HG03103 (cell line): ENCODE data around the gene PDE3A.
"Not testable (repeated sequence)": the region's sequence is repeated elsewhere in the genome, so short reads cannot be mapped to it uniquely, and the experiment has no call there.

Experiments used
- ATAC-seq: cut with Tn5 transposase; IDR thresholded peaks from one replicate; pipeline ENCODE4 v1.9.1; 2021; ENCODE audit warnings: low read depth; ENCODE audit not compliant: unreplicated experiment

PDE3A gene

DNA sequence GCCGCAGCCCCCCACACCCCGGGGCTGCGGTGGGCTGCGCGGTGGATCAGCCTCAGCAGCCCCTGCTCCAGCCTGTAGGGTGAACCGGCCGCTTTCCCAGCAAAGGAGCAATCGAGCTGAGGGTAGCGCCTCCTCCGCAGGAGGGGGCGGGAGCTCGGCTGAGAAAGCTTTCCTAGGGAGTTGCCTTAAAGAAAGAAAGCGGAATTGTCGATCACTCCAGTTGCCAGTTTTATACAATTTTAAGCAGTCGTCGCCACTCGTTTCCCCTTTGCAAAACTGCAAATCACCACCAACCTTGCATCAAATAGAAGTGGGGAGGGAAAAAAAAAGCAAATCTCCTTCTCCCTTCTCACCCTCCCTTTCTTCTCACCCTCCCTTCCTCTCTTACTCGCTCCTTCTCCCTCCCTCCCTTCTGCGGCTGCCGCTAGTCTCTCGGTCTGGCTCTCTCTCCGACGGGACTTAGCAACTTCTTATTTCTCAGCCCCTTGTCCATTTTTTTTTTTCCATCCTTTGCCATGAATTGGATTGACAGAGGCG lies at the start of gene PDE3A:
Gene PDE3A, plus strand, starts transcription at position 424 of the 537 bp plus-strand sequence. CDS start 748 bp downstream, outside the sequence.
- ATAC-seq, result no peak

DNA sequence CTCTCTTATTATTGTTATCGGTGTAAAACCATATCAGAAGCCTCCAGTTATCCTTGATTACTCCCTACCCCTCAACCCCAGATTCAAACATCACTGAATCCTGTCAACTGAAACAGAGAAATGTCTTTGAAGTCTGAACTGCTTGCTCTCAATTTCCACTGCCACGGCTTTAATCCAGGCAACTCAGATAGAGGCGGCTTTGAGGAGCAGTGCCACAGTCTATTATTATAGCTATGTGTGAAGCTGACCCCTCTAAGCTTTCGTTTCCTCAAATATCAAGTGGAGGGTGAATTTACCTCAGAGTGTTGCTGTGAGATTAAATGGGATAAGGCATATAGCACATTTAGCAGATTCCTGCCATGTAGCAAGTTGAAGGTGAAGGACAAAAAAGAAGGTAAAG lies 49.0 kb upstream of the PDE3A start:
- ATAC-seq, result no peak

DNA sequence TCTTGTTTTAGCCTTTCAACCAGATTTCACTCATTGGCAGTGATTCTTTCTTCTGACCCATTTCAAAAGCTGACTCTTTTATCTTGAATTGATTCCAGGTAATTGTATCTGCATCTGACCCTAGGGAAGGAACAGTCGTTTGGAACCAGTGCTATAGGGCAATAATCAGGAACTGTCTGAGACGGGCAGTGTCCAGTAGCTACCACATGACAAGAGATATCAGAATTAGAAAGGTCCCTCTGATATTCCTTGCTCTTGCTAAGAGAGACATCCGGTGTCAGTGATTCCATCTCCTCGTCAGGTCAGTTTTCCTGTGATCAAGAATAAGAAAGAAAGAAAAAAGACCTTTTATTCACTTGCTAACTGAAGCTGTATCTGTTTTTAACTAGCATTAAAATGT lies 47.8 kb upstream of the PDE3A start:
- ATAC-seq, result no peak

DNA sequence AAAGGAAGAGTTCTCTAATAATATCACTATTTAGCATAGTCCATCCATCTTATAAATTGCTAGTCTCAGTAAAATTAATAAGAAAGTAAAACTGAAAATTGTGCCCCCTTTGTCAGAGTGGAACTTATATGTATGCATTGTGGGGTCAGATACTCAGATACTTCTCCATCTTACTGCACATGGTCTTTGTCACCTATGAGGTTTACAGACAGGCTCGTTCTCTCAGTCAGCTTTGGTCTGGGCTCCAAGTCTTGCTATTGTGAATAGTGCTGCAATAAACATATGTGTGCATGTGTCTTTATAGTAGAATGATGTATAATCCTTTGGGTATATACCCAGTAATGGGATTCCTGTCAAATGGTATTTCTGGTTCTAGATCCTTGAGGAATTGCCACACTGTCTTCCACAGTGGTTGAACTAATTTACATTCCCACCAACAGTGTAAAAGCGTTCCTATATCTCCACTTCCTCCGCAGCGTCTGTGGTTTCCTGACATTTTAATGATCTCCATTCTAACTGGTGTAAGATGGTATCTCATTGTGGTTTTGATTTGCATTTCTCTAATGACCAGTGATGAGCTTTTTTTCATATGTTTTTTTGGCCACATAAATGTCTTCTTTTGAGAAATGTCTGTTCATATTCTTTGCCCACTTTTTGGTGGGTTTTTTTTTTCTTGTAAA lies 37.4 kb upstream of the PDE3A start:
- not testable (repeated sequence) for ATAC-seq

DNA sequence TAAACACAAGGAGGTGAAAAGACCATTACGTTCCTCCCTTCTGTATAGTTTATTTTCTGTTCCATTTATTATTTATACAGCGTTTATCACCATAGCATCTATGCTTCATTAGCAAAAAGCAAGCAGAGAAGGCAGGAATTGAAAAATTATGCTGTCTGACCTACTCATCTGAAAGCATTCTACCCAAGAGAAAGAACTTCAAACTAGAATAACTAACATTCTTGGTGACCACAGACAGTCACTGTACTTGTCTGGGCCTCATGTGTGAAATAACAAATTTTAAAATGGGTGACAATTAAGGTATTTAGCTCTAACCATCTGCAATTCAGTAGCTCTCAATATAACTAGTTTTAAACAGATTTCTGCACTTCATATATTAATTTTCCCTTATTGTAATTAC lies 29.3 kb upstream of the PDE3A start:
- no peak for ATAC-seq

DNA sequence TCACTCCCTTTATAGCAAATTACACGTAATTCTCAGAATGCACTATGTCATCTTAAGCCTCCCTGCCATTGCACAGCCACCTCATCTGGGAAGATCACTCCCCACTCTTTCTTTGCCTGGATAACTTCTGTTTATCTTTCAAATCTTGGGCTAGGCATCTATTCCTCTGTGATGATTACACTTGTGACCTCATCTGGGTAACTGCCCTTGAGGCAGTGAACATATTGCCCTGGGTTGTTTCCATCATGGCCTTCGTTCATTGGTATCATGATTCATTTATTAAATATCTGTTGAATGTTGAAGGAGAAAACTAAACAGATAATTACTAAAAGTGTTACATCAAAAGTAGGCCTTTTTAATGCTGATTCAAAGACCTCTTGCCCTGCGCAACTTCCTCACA lies 26.2 kb upstream of the PDE3A start:
- ATAC-seq, result no peak

DNA sequence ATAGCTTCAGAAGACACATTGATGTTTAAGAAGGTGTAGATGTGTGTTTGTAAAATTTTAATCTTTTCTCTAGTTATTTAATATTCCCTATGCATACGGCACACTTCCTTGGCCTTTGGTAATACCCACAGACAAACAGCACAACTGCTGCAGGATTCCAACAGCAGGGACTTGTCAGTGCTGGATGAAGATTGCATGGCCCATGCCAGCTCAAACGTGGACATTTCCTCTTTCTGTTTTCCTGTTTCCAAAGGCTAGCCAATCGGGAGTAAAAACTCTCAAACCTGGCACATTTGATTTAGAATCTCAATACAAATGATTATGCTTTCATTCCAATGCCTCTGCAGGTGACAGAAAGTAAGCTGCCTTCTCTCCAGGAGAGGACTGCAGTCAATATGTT lies 22.5 kb upstream of the PDE3A start:
- ATAC-seq, result no peak

DNA sequence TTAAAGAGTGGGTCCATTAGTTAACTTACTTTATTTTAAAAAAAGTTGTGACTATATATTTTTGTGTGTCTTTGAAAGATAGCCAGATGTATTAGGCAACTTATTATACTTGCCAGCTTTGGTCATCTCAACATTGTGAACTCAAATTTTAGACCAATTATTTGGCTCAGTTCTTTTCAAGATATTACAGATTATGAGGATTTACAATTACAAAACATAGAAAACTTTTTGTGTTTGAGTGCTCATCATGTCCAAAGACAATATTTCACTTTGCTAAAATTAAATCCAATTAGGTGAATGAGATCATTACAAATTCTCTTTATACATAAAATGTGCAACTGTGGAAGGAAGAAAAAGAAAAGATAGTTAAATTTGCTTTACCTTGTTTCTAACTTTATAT lies 18.3 kb upstream of the PDE3A start:
- no peak for ATAC-seq

DNA sequence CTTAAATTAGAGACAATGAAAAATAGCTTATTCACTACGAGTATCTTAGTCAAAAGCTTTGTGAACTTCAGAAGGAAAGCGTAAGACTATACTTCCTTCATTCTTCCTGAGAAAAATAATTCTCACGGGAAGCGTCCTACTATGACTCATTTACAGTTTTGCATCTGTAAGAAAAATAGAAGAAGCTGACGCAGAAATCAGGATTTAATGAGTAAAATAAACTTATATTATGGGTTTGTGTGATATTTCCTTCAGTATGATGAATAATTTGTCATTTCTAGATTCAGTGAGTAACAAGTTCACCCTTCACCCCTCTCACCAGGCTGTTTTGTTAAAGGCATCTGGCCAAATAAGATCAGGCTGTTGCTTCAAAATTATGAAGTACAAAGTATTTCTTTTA lies 17.8 kb upstream of the PDE3A start:
- ATAC-seq, result no peak

DNA sequence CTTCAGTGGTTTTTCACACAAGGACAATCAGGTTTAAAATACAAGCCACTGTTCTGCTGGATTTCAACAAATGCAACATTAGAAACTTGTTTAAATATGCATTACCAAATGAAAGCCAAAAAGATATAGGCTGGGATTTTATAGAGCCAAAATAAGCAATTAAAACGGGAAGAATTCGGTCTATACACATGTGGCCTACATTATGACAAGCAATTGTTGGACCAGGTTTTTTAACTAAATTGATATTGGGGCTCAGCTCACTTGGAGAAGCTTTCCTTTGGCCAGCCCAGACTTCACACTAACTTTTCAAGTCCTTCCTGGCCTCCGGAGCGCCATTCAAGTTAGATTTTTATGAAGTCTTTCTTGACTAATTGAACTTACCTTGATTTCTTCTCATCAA lies 16.9 kb upstream of the PDE3A start:
- no peak for ATAC-seq

DNA sequence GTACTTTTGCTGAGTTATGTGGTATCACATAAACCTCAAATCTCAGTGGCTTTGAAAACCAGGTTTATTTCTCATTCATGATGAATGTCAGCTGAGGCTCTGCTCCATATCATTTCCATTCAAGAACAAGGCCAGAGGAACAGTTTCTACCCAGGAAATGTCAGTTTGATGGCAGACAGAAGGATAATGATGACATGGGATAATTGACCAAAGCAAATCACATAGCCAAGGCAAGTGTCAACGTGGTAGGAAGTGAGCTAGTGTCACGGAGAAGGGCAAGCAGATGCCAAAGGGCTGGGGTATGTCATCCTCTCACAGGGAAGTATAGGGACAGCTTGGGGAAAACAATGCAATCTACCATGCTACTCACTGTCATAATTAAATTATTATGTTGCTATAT lies 12.3 kb upstream of the PDE3A start:
- no peak for ATAC-seq

DNA sequence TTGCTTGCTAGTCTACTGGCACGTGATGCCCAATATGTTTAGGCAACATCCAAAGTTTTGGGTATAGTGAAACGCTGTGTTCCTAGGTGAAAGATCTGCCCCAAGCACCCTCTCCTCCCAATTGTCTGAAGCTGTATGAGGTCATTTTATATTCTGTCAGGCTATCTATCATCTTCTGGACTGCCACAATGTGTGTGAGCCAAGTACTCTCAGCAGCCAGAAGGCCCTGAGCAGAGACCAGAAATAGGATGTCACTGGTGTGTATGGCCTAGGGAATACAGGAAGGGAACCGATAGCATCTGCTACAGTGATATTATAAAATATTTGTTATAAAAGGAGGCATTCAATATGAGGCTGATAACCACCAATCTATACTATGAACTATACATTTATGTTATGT lies 7.9 kb upstream of the PDE3A start:
- no peak for ATAC-seq

DNA sequence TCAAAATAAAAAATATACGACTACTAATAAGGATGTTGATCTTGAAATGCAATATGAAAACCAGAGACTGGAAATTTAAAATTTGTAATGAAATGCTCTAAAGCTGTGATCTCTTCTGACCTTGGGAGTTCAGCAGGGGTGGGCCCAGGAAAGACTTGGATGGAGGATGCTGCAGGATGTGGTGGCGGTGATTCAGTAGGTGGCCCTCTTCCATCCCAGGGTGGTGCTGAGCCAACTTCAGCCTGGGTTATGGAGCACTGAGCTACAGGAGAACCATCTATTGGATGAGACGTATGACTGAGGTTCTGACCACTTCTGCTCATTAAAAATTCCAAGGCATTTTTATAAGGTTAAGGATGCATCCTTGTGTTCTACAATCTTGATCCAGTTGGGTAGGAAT lies 6.9 kb upstream of the PDE3A start:
- no peak for ATAC-seq

DNA sequence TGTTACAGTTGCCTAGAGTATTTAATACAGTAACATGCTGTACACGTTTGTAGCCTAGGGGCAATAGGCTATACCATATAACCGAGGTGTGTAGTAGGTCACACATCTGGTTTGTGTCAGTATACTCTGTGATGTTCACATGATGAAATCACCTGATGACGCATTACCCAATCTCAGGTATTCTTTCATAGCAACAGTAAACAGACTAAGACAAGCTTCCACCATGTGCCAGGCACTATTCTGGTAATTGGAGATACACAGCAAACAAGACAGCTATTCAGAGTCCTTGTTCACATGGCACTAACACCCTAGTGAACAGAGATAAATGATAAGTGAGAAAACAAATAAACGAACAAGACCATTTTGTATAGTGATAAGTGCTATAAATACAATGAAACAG lies 3.8 kb upstream of the PDE3A start:
- no peak for ATAC-seq

DNA sequence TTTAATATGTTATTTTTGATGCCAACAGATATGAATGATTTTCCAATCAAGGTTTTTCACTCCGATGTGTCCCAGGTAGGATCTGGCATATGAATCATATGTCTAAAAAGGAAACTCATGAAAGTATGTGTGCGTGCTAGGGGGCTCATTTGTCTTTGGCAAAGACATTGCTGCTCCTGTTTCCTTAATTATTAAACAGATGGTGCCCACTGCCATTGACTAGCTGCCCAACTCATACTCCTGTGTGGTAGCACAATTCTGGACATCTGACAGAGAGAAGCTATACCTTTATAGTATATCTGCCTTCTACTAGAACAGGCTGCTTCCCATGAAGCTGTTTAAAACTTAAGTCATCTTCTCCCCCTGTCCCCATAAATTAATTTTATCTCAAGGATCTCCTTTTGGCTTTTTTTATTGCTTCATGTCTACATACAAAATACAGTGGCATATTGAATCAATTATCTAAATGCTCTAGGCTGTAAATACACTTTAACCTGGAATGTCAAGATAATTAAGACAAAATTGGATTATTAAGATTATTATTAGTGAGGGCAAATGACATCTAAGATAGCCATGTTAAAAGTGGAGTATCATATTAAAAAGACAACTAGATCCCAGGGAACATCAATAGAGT lies 1.4 kb upstream of the PDE3A start:
- no peak for ATAC-seq

DNA sequence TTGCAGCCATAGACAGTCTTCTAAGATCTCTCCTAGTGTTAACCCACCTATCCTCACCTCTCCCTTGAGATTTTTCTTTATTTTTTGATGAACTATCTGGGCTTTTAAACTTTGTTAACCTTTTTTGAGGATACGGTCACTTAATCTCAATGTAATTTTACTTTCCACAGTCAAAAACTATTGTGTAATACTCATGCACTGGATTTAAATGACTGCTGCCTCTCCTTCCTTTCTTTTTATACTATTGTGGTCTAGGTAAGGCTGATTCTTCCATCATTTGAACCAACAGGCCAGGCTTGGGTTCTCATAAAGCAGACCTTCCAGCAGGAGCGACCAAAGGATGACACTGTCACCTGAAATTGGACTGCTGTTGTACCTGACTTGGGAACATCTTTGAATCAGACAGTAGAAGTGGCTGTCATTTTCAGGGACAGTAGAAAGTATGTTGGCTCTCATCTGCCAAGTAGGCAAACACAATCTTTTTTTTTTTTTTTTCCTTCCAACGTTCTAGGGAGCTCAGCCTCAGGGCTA lies 689 bp upstream of the PDE3A start:
- ATAC-seq, result no peak

DNA sequence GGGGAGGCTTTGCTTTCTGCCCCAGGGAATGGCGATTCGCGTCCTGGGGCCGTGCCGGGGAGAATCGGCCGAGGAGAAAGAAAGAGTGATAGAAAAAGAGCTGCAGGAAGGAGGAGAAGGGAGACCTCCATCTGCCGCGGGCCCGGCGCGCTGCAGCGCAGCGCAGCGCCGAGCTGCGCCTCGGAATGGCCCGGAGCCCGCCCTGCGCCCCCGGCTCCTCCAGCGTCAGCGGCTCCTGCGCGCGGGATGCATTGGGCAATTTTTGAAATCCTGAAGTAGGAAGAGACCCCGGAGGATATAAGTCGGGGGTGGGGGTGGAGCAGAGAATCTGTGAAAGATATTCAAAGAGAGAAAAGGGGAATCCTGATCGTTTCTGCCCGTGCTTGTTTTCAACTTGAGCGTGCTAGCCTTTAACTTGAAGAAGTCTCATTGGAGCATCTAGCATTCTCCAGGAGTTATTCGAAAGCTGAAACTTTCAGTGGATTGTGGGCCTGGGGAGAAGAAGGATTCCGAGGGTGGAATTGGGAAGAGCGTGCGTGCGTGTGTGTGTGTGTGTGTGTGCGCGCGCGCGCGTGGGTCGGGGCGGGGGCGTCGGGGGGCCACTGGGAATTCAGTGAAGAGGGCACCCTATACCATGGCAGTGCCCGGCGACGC lies 441 bp downstream of the PDE3A start:
- no peak for ATAC-seq

DNA sequence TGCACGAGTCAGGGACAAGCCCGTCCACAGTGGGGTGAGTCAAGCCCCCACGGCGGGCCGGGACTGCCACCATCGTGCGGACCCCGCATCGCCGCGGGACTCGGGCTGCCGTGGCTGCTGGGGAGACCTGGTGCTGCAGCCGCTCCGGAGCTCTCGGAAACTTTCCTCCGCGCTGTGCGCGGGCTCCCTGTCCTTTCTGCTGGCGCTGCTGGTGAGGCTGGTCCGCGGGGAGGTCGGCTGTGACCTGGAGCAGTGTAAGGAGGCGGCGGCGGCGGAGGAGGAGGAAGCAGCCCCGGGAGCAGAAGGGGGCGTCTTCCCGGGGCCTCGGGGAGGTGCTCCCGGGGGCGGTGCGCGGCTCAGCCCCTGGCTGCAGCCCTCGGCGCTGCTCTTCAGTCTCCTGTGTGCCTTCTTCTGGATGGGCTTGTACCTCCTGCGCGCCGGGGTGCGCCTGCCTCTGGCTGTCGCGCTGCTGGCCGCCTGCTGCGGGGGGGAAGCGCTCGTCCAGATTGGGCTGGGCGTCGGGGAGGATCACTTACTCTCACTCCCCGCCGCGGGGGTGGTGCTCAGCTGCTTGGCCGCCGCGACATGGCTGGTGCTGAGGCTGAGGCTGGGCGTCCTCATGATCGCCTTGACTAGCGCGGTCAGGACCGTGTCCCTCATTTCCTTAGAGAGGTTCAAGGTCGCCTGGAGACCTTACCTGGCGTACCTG lies 1.1 kb downstream of the PDE3A start:
- no peak for ATAC-seq

DNA sequence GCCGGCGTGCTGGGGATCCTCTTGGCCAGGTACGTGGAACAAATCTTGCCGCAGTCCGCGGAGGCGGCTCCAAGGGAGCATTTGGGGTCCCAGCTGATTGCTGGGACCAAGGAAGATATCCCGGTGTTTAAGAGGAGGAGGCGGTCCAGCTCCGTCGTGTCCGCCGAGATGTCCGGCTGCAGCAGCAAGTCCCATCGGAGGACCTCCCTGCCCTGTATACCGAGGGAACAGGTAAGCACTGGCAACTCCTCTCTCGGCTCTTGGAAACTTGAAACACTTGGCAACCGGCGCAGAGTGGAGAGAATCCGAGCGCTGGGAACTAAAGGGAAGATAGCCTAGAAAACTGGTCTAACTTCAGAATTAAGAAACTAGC lies 1.7 kb downstream of the PDE3A start:
- no peak for ATAC-seq

DNA sequence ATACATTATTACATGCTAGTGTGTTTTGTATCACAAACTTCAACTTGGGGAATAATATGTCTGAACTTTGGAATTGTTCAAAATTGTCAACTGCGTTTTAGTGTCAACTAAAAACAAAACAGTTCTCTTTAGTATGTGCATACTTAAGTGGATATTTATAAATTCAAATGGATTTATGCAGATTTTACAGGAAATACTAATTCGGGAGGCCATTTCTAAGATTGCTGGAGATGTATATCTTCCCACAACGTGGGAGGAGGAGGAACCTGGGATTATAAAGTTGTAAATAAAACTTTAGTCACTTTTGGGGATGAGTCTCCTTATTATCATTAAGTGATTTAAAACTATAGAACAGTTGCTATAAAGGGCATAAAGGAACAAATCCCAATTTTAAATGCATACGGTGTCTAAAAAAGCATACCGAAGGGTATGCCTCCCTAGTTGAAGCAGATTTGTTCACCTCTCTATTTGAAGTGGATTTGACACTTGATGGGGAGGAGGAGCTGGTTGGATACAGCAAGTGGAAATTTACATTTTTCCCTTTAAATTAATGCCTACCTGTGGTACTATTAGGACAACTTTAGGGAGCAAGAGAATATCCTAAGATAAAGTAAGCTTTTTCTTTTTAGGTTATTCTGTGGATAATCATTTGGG lies 2.7 kb downstream of the PDE3A start:
- ATAC-seq, result no peak
